ENCODE data around the gene MFAP2. TPM values are rescaled to one million over a fixed set of nuclear protein-coding genes. Genes with fewer than 3 reads are reported as not detected.
"Not testable (repeated sequence)": the region's sequence is repeated elsewhere in the genome, so short reads cannot be mapped to it uniquely, and the experiment has no call there.

The MFAP2 gene
- total and polyA plus RNA-seq, 2 donors from 2014 or later, result 7.2 to 8.2 TPM

DNA sequence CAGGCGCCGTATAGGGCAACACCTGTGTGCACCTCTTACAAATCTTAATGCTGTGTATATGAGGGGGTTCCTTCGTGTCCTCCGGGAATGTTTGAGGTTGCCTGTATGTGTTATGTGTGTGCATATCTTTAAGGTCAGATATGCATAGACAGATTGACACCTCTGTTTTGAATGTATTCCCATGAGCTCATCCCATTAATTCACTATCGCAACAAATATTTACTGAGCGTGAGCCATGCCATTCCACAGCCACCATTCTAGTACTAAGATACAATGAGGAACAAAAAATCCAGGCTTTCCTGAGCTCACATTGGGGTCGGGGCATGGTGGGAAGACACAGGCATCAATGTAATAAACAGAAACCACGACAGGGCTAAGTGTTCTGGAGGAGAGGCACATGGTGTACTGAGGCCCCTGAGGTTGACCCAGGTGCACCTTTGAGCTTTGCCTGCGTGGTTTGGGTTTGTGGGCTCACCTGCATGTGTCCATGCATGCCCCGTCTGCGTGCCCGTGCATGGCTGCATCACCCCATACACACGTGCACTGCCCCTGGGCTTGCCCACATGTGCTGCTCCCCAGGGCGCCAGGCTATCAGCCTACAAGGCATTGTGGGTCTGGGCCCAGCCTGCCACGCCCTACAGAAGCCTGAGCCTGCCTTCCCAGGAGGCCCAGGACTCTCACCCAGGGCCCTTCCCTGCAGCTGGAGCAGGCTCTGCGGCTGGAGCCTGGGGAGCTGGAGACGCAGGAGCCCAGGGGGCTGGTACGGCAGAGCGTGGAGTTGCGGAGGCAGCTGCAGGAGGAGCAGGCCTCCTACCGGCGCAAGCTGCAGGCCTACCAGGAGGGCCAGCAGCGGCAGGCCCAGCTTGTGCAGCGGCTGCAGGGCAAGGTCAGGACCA lies 51.0 kb downstream of the MFAP2 start:
- intact Hi-C loops (cut with DNase I); H3K36me3 ChIP-seq (ENCODE audit: control insufficient read depth in 2 of 3, insufficient read depth in 3 of 3, low read length in 3 of 3); FAIRE-seq; H3K9ac ChIP-seq (ENCODE audit: low read length in 3 of 3); H3K4me3 ChIP-seq (ENCODE audit: low read length in 3 of 3); H3K4me1 ChIP-seq (ENCODE audit: control insufficient read depth in 2 of 3, insufficient read depth in 2 of 3, low read depth in 1 of 3, low read length in 3 of 3); H3K9me3 ChIP-seq (ENCODE audit: control insufficient read depth in 2 of 3, insufficient read depth in 1 of 3, low read length in 3 of 3); H3K27me3 ChIP-seq (ENCODE audit: control insufficient read depth, insufficient read depth, low read length); H3K27ac ChIP-seq (ENCODE audit: low read depth in 2 of 2, low read length in 2 of 2): not testable (repeated sequence)
- peak in 1 of 5 donors; percentile 78 for DNase-seq

DNA sequence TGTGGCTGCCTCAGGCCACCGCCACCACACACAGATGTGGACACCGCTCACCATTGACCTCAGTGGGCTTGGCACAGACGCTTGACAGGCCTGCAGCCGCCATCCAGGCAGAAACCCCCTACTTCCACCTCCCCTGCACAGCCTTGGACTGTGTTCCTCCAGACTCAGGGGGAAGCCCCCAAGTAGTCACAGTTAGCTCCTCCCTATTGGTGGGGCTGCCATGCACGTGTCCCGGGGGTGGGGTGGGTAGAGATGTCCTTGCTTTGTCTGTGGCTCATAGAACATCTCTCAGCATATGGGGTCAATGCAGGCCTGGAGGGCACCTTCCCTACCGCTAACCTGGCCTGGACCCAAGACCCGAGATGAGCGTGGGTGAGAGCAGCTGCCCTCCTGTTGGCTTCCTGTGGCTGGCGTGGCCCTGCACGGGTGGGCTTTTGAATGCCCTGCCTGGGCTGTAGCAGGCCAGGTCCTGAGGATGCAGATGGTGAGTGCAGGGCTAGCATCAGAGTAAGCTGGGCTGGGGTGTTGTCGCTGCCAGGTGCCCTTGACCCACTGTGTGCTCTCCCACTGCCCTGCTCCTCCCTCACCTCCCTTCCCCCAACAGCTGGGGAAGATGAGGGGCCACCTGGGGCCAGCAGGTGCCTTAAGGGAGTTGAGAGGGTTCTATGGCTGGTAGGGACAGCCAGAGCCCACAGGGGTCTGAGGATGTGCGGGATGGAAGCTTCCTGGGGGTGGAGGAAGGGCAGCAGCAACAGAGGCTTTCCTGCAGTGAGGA lies 52.5 kb downstream of the MFAP2 start:
- DNase-seq, result peak in 1 of 5 donors; percentile 38
- Histone ChIP-seq H3K9me3 (ENCODE audit: control insufficient read depth in 2 of 3, insufficient read depth in 1 of 3, low read length in 3 of 3) (no peaks in the 10 kb centered on the region), H3K27ac (ENCODE audit: low read depth in 2 of 2, low read length in 2 of 2) (no peak overlapping the region), H3K4me1 (ENCODE audit: control insufficient read depth in 2 of 3, insufficient read depth in 2 of 3, low read depth in 1 of 3, low read length in 3 of 3) (no peaks in the 10 kb centered on the region), H3K27me3 (ENCODE audit: control insufficient read depth, insufficient read depth, low read length) (no peaks in the 10 kb centered on the region), H3K9ac (ENCODE audit: low read length in 3 of 3) (no peak overlapping the region), H3K36me3 (ENCODE audit: control insufficient read depth in 2 of 3, insufficient read depth in 3 of 3, low read length in 3 of 3) (no peaks in the 10 kb centered on the region), H3K4me3 (ENCODE audit: low read length in 3 of 3) (no peak overlapping the region)
- FAIRE-seq, result no peak
- TF ChIP-seq, protein P1, sequence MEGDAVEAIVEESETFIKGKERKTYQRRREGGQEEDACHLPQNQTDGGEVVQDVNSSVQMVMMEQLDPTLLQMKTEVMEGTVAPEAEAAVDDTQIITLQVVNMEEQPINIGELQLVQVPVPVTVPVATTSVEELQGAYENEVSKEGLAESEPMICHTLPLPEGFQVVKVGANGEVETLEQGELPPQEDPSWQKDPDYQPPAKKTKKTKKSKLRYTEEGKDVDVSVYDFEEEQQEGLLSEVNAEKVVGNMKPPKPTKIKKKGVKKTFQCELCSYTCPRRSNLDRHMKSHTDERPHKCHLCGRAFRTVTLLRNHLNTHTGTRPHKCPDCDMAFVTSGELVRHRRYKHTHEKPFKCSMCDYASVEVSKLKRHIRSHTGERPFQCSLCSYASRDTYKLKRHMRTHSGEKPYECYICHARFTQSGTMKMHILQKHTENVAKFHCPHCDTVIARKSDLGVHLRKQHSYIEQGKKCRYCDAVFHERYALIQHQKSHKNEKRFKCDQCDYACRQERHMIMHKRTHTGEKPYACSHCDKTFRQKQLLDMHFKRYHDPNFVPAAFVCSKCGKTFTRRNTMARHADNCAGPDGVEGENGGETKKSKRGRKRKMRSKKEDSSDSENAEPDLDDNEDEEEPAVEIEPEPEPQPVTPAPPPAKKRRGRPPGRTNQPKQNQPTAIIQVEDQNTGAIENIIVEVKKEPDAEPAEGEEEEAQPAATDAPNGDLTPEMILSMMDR (IDR thresholded peaks at IDR 0.05; ENCODE audit: borderline replicate concordance, extremely low read depth, insufficient read depth), result no peak
- intact Hi-C loops (cut with DNase I), result no loop called here

DNA sequence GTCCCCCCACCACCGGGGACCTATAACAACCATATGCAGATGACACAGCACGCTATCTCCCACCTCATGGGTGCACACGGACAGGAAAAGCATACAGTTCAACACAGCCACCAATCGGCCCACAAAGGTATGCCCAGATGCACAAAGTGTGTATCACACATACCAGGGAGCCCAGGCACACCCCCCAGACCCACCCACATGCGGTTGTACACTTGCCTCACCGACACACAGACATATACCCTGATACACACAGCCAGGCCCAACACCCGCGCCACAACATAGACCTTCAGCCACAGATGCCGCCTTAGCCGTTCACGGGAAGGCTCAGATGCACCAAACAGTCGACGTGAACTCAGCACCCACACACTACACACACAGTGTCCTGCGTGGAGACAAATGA lies 53.2 kb downstream of the MFAP2 start:
- TF ChIP-seq, protein P1 (IDR thresholded peaks at IDR 0.05; ENCODE audit: borderline replicate concordance, extremely low read depth, insufficient read depth), result no peak
- intact Hi-C loops (cut with DNase I), result no loop called here
- Histone ChIP-seq H3K27ac (ENCODE audit: low read depth in 2 of 2, low read length in 2 of 2) (no peak overlapping the region), H3K27me3 (ENCODE audit: control insufficient read depth, insufficient read depth, low read length) (no peaks in the 10 kb centered on the region), H3K4me1 (ENCODE audit: control insufficient read depth in 2 of 3, insufficient read depth in 2 of 3, low read depth in 1 of 3, low read length in 3 of 3) (no peaks in the 10 kb centered on the region), H3K9me3 (ENCODE audit: control insufficient read depth in 2 of 3, insufficient read depth in 1 of 3, low read length in 3 of 3) (no peaks in the 10 kb centered on the region), H3K9ac (ENCODE audit: low read length in 3 of 3) (no peak overlapping the region), H3K4me3 (ENCODE audit: low read length in 3 of 3) (no peak overlapping the region), H3K36me3 (ENCODE audit: control insufficient read depth in 2 of 3, insufficient read depth in 3 of 3, low read length in 3 of 3) (no peaks in the 10 kb centered on the region)
- DNase-seq (peak in 1 of 5 donors; percentile 36), FAIRE-seq (no peak)

DNA sequence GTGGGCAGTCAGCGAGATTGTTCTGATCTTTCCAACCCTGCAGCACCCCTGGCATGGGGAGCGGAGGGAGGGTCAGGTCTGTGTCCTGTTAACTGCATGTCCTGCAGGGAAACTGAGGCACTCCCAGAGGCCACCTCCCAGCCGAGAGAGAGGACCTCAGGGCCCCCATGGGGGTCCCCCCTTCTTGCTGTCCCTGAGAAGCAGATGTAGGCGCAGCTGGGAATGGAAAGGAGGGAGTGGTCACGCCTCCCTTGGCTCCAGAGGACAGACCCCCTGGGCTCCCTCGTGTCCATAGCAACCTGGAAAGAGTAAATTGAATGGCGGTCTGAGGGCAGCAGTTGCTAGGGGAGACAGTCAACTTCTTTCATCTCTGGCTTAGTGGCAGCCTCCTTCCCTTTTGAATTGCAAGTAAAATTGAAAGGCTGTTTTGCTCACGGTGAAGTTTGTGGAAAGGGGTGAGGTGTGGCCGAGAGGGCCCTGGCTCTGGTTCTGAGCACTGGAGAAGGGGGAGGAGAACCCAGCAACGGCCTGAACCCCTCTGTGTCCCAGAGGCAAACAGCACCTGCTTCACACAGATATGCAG lies 53.8 kb downstream of the MFAP2 start:
- FAIRE-seq (no peak), DNase-seq (peak; percentile 66 to 94 (median 80))
- Histone ChIP-seq H3K9ac (ENCODE audit: low read length in 3 of 3) (no peak overlapping the region), H3K36me3 (ENCODE audit: control insufficient read depth in 2 of 3, insufficient read depth in 3 of 3, low read length in 3 of 3) (no peaks in the 10 kb centered on the region), H3K4me3 (ENCODE audit: low read length in 3 of 3) (no peak overlapping the region), H3K27me3 (ENCODE audit: control insufficient read depth, insufficient read depth, low read length) (no peaks in the 10 kb centered on the region), H3K9me3 (ENCODE audit: control insufficient read depth in 2 of 3, insufficient read depth in 1 of 3, low read length in 3 of 3) (no peaks in the 10 kb centered on the region), H3K27ac (ENCODE audit: low read depth in 2 of 2, low read length in 2 of 2) (no peak overlapping the region), H3K4me1 (ENCODE audit: control insufficient read depth in 2 of 3, insufficient read depth in 2 of 3, low read depth in 1 of 3, low read length in 3 of 3) (peaks cover 0 to 4% (median 0%) of the 10 kb centered on the region in 3 donors)
- intact Hi-C loops (cut with DNase I), result no loop called here
- TF ChIP-seq, protein P1 (IDR thresholded peaks at IDR 0.05; ENCODE audit: borderline replicate concordance, extremely low read depth, insufficient read depth), result no peak

Measured in kidney (tissue), 14 donors.